Activated naive CD4-positive, alpha-beta T cell treated with anti-CD3 and anti-CD28 coated beads for 36 hours (primary cell): Measurements from ENCODE around the gene KIF26A. TPM values are rescaled to one million over a fixed set of nuclear protein-coding genes. Genes with fewer than 3 reads are reported as not detected.

ENCODE experiments used
- CTCF ChIA-PET: fragments of 350-600 bp; sonication (Branson Sonifier 250); formaldehyde crosslinking; loops from one replicate; lab custom pipeline; 2021; ENCODE audit warnings: antibody characterized with exemption; lab: Charles Lee
- DNase-seq: peaks from one replicate; pipeline ENCODE4 v3.0.0-alpha.2; 2020
- H3K27ac Mint-ChIP-seq: one replicate; pipeline ENCODE4 v1.8.0; 2021; ENCODE audit warnings: mild to moderate bottlenecking, mixed read lengths
- H3K27me3 Mint-ChIP-seq: one replicate; pipeline ENCODE4 v1.8.0; 2021; ENCODE audit warnings: low read depth, mixed read lengths
- H3K36me3 Mint-ChIP-seq: one replicate; pipeline ENCODE4 v1.8.0; 2021; ENCODE audit warnings: low read depth, mixed read lengths
- H3K4me1 Mint-ChIP-seq: one replicate; pipeline ENCODE4 v1.8.0; 2021; ENCODE audit warnings: low read depth, mixed read lengths
- H3K4me3 Mint-ChIP-seq: one replicate; pipeline ENCODE4 v1.8.0; 2021; ENCODE audit warnings: mild to moderate bottlenecking, moderate library complexity, mixed read lengths
- H3K9me3 Mint-ChIP-seq: one replicate; pipeline ENCODE4 v1.8.0; 2021; ENCODE audit warnings: mixed read lengths
- intact Hi-C: fragments of 100-400 bp; cut with micrococcal nuclease; formaldehyde crosslinking; loops from one replicate; pipeline ENCODE4 v1.15.1; 2023
- total RNA-seq, 2 experiments: library from RNA; stranded (reverse); gene quantifications; one replicate each; pipeline ENCODE4 v1.2.3, GENCODE V29; 2021

The KIF26A gene
- total RNA-seq, 2 experiments from 2014 or later, result 0.07 TPM

- Mint-ChIP-seq H3K4me3 (no peak overlapping the region), H3K36me3 (no peaks in the 10 kb centered on the region), H3K4me1 (no peaks in the 10 kb centered on the region), H3K27ac (no peak overlapping the region), H3K9me3 (no peaks in the 10 kb centered on the region), H3K27me3 (no peaks in the 10 kb centered on the region)
- DNase-seq, result no peak
- CTCF ChIA-PET, result interaction anchor here (0.6 kb wide), 1 partner anchor 271 kb away, joined by 3 read pairs; no protein-coding TSS in a partner anchor
- intact Hi-C loops, result no loop called here
Observed at GRCh38 chr14:104187931-104188726, 49.7 kb downstream of the KIF26A start.

GRCh38 chr14:104188727-104189400 is 50.5 kb downstream of the KIF26A start:
- H3K9me3 Mint-ChIP-seq, result no peaks in the 10 kb centered on the region
- no peak overlapping the region for H3K4me3 Mint-ChIP-seq
- CTCF ChIA-PET, result no interaction called here
- H3K4me1 Mint-ChIP-seq, result no peaks in the 10 kb centered on the region
- H3K36me3 Mint-ChIP-seq, result no peaks in the 10 kb centered on the region
- no peak for DNase-seq
- intact Hi-C loops, result no loop called here
- no peaks in the 10 kb centered on the region for H3K27me3 Mint-ChIP-seq
- H3K27ac Mint-ChIP-seq, result no peak overlapping the region

- DNase-seq, result no peak
- Mint-ChIP-seq H3K27me3 (no peaks in the 10 kb centered on the region), H3K4me1 (no peaks in the 10 kb centered on the region), H3K9me3 (no peaks in the 10 kb centered on the region), H3K36me3 (no peaks in the 10 kb centered on the region), H3K27ac (no peak overlapping the region), H3K4me3 (no peak overlapping the region)
- intact Hi-C loops, result no loop called here
- CTCF ChIA-PET, result no interaction called here
Observed at GRCh38 chr14:104189629-104190335, 51.4 kb downstream of the KIF26A start.

- no peaks in the 10 kb centered on the region for H3K36me3 Mint-ChIP-seq
- H3K27me3 Mint-ChIP-seq, result no peaks in the 10 kb centered on the region
- H3K4me1 Mint-ChIP-seq, result no peaks in the 10 kb centered on the region
- no peak overlapping the region for H3K27ac Mint-ChIP-seq
- intact Hi-C loops, result no loop called here
- no peak for DNase-seq
- no peak overlapping the region for H3K4me3 Mint-ChIP-seq
- CTCF ChIA-PET, result no interaction called here
- no peaks in the 10 kb centered on the region for H3K9me3 Mint-ChIP-seq
Observed at GRCh38 chr14:104190396-104191000, 52.1 kb downstream of the KIF26A start.

GRCh38 chr14:104191409-104191997 is 53.1 kb downstream of the KIF26A start:
- intact Hi-C loops, result no loop called here
- CTCF ChIA-PET, result no interaction called here
- Mint-ChIP-seq H3K27ac (no peak overlapping the region), H3K36me3 (no peaks in the 10 kb centered on the region), H3K4me3 (no peak overlapping the region), H3K27me3 (no peaks in the 10 kb centered on the region), H3K9me3 (no peaks in the 10 kb centered on the region), H3K4me1 (no peaks in the 10 kb centered on the region)
- no peak for DNase-seq

GRCh38 chr14:104192146-104192882 is 53.9 kb downstream of the KIF26A start:
- H3K27ac Mint-ChIP-seq, result no peak overlapping the region
- H3K36me3 Mint-ChIP-seq, result no peaks in the 10 kb centered on the region
- no peaks in the 10 kb centered on the region for H3K4me1 Mint-ChIP-seq
- intact Hi-C loops, result no loop called here
- H3K27me3 Mint-ChIP-seq, result no peaks in the 10 kb centered on the region
- CTCF ChIA-PET, result no interaction called here
- H3K9me3 Mint-ChIP-seq, result no peaks in the 10 kb centered on the region
- no peak for DNase-seq
- no peak overlapping the region for H3K4me3 Mint-ChIP-seq

GRCh38 chr14:104192883-104193245 is 54.5 kb downstream of the KIF26A start:
- Mint-ChIP-seq H3K4me1 (no peaks in the 10 kb centered on the region), H3K27me3 (no peaks in the 10 kb centered on the region), H3K36me3 (no peaks in the 10 kb centered on the region), H3K27ac (no peak overlapping the region), H3K4me3 (no peak overlapping the region), H3K9me3 (no peaks in the 10 kb centered on the region)
- CTCF ChIA-PET, result no interaction called here
- no peak for DNase-seq
- intact Hi-C loops, result no loop called here

GRCh38 chr14:104194016-104194415 is 55.6 kb downstream of the KIF26A start:
- CTCF ChIA-PET, result no interaction called here
- H3K27me3 Mint-ChIP-seq, result no peaks in the 10 kb centered on the region
- intact Hi-C loops, result no loop called here
- no peak for DNase-seq
- no peaks in the 10 kb centered on the region for H3K9me3 Mint-ChIP-seq
- no peak overlapping the region for H3K4me3 Mint-ChIP-seq
- no peaks in the 10 kb centered on the region for H3K4me1 Mint-ChIP-seq
- no peak overlapping the region for H3K27ac Mint-ChIP-seq
- no peaks in the 10 kb centered on the region for H3K36me3 Mint-ChIP-seq

- no peak for DNase-seq
- H3K9me3 Mint-ChIP-seq, result no peaks in the 10 kb centered on the region
- no peak overlapping the region for H3K4me3 Mint-ChIP-seq
- no peak overlapping the region for H3K27ac Mint-ChIP-seq
- no peaks in the 10 kb centered on the region for H3K36me3 Mint-ChIP-seq
- no peaks in the 10 kb centered on the region for H3K4me1 Mint-ChIP-seq
- no peaks in the 10 kb centered on the region for H3K27me3 Mint-ChIP-seq
- intact Hi-C loops, result no loop called here
- CTCF ChIA-PET, result no interaction called here
Observed at GRCh38 chr14:104194716-104195115, 56.3 kb downstream of the KIF26A start.

- H3K9me3 Mint-ChIP-seq, result no peaks in the 10 kb centered on the region
- no peaks in the 10 kb centered on the region for H3K27me3 Mint-ChIP-seq
- H3K27ac Mint-ChIP-seq, result no peak overlapping the region
- no peaks in the 10 kb centered on the region for H3K36me3 Mint-ChIP-seq
- intact Hi-C loops, result no loop called here
- DNase-seq, result no peak
- CTCF ChIA-PET, result no interaction called here
- H3K4me3 Mint-ChIP-seq, result no peak overlapping the region
- H3K4me1 Mint-ChIP-seq, result no peaks in the 10 kb centered on the region
Observed at GRCh38 chr14:104195361-104195760, 57.0 kb downstream of the KIF26A start.

- H3K27me3 Mint-ChIP-seq, result no peaks in the 10 kb centered on the region
- no peaks in the 10 kb centered on the region for H3K36me3 Mint-ChIP-seq
- H3K4me1 Mint-ChIP-seq, result no peaks in the 10 kb centered on the region
- no peak for DNase-seq
- CTCF ChIA-PET, result no interaction called here
- H3K27ac Mint-ChIP-seq, result no peak overlapping the region
- H3K9me3 Mint-ChIP-seq, result no peaks in the 10 kb centered on the region
- intact Hi-C loops, result no loop called here
- no peak overlapping the region for H3K4me3 Mint-ChIP-seq
Observed at GRCh38 chr14:104195878-104196277, 57.5 kb downstream of the KIF26A start.
